HT1080 (cell line): ENCODE results near the gene MKI67. TPM values are rescaled to one million over a fixed set of nuclear protein-coding genes. Genes with fewer than 3 reads are reported as not detected.
"Not testable (repeated sequence)": the region's sequence is repeated elsewhere in the genome, so short reads cannot be mapped to it uniquely, and the experiment has no call there.

Experiments used
- DNase-seq: peaks from one replicate; pipeline ENCODE4 v3.0.0-alpha.2; 2015; ENCODE audit warnings: low read depth
- total RNA-seq: library from RNA; depleted of rRNA; stranded (reverse); fragments of >200 nt; shearing (Covaris generic); gene quantifications from 2 replicates; pipeline ENCODE4 v1.2.3, GENCODE V29; 2014

MKI67 gene
- total RNA-seq, 1 experiment from 2014 or later: 64.9 TPM

GRCh38 chr10:128109707-128110106 lies 16.5 kb downstream of the MKI67 start:
- DNase-seq: no peak

GRCh38 chr10:128105383-128105782 lies 20.8 kb downstream of the MKI67 start:
- DNase-seq: no peak

- DNase-seq: no peak
Measured at GRCh38 chr10:128103229-128103714, 23.0 kb downstream of the MKI67 start.

GRCh38 chr10:128102480-128103228 lies 23.6 kb downstream of the MKI67 start:
- DNase-seq: no peak

GRCh38 chr10:128101901-128102300 lies 24.3 kb downstream of the MKI67 start:
- no peak for DNase-seq

GRCh38 chr10:128099901-128100300 lies 26.3 kb downstream of the MKI67 start:
- DNase-seq: no peak

GRCh38 chr10:128098631-128099030 lies 27.6 kb downstream of the MKI67 start:
- DNase-seq: no peak

GRCh38 chr10:128097783-128098182 lies 28.4 kb downstream of the MKI67 start:
- no peak for DNase-seq

GRCh38 chr10:128096486-128097199 lies 29.6 kb downstream of the MKI67 start:
- no peak for DNase-seq

- no peak for DNase-seq
Measured at GRCh38 chr10:128095753-128096469, 30.3 kb downstream of the MKI67 start.

- no peak for DNase-seq
Measured at GRCh38 chr10:128095027-128095752, 31.0 kb downstream of the MKI67 start.

GRCh38 chr10:128094596-128094995 lies 31.6 kb downstream of the MKI67 start:
- not testable (repeated sequence) for DNase-seq

GRCh38 chr10:128092454-128092853 lies 33.8 kb downstream of the MKI67 start:
- no peak for DNase-seq

- no peak for DNase-seq
Measured at GRCh38 chr10:128091636-128092210, 34.5 kb downstream of the MKI67 start.

GRCh38 chr10:128087884-128088709 lies 38.1 kb downstream of the MKI67 start:
- DNase-seq: no peak

GRCh38 chr10:128087146-128087883 lies 38.9 kb downstream of the MKI67 start:
- DNase-seq: no peak

- DNase-seq: no peak
Measured at GRCh38 chr10:128086003-128086863, 40.0 kb downstream of the MKI67 start.

GRCh38 chr10:128084991-128085390 lies 41.2 kb downstream of the MKI67 start:
- no peak for DNase-seq
